Forelimb muscle (tissue), 1 donor: ENCODE measurements around the gene PAM. TPM values are rescaled to one million over a fixed set of nuclear protein-coding genes. Genes with fewer than 3 reads are reported as not detected.

Source experiments
- DNase-seq: peaks from one replicate; pipeline ENCODE4 v3.0.0-alpha.2; 2013; ENCODE audit warnings: low read depth
- polyA plus RNA-seq: library from polyadenylated mRNA; unstranded; fragments of 120-200 nt; gene quantifications from one replicate; pipeline ENCODE4 v1.2.1, GENCODE V29; 2013; ENCODE audit not compliant: insufficient read length

PAM gene
- polyA plus RNA-seq, 1 donor = 90.5 TPM

DNA sequence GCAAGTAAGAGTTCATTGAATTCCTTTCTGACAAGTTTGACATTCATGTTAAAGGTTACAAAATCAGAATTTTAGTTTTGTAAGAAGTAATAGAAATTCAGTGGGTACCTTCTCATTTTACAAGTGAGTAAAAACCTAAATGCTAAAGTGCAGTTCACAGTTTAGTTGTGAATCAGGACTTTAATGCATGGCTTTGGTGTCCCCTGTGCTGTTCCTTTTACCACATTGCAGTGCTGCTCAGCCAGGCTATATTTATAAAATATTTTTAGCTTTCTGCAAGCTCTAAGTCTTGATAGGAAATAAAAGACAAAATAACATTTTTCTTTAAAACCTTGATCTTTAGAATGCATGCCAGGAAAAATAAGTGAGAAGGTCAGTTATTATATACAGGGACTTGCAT, 26.3 kb downstream of the PAM start:
- no peak for DNase-seq

DNA sequence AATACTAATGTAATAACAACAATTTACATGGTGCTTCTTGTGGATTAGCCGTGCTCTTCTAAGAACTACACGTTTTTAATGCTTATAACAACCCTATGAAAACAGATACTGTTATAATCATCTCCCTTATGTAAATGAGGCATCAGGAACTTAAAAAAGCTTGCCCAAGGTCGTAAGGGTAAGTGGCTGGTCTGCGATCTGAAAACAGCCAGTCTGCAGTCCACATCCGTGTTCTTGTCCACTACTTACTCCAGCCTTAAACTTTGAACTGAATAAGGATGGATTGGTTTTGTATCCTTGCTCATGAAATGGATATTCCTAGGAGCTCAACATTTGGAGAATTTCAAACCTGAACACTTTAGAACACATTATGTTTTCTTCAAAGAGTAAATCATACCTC, 26.7 kb downstream of the PAM start:
- DNase-seq = no peak

DNA sequence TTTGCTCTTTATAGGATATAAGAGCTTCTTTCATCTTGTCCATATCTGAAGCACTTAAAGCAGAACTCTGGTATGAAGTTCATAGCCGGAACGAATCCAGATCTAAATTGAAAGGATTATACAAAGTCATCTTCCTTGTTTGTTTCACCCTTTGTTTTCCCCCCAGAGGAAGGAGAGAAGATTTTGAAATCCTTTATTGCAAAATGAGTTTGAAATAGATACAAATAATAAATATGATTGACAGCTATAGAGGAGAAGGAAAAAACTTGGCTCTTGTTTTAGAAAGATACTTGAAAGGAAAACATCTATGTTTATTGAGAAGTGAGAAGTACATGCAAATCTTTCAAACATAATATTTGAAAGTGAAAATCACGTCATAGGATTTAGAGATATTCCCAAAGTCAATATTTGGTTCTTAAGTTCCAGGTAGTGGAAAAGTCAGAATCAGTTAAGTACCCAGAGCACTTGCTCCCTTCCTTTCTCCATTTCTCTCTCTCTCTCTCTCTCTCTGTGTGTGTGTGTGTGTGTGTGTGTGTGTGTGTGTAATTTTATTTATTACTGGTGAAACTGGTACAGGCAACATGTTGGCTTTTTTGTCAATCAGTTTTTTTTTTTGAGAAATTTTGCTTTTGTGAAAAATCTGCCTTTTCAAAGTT, 27.2 kb downstream of the PAM start:
- no peak for DNase-seq

DNA sequence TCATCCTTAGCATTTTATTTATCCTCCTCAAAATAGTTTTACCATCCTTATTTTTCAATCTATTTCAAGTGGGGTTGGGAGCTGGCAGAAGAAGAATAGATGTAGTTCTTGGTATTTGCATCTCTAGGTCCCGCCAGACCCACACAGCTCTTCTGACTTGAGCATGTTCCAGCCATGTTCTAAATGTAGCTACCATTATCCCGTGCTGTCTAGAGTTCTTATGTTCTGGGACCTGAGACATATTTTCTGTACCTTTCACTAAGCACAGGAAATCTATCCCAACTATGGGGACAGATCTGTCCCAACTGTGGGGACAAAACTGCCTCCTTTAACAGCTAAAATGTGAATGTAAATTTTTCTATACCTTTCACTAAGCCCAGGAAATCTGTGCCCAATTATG, 32.0 kb downstream of the PAM start:
- no peak for DNase-seq

DNA sequence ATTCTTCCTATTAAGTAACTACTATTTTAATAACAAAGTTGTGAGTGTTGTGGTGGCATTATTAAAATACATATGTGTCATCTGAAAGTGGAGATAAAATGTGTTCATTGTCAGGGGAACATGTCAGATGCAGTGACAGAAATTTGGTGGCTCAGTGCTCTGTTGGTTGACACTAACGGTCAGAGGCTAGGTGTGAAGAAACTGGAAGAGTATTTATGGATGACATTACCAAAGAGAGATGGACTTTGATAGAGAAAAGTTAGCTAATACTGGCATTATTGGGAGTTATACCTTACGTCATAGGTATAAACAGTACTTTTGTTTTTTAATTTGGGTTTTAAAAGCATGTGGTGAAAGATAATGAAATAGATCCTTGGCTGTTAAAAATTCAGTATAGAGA, 33.7 kb downstream of the PAM start:
- DNase-seq = no peak

DNA sequence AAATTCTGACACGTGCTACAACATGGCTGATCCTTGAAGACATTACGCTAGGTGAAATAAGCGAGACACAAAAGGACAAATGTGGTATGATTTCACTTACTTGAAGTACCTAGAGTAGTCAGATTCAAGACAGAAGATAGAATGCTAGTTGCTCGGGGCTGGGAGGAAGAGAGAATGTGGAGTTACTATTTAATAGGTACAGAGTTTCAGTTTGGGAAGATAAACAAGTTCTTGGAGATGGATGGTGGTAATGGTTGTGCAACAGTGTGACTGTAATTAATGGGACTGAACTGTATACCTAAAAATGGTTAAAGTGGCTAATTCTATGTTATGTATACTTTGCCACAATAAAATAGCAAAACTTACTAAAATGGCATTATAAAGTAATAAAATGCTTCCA, 34.4 kb downstream of the PAM start:
- DNase-seq = no peak

DNA sequence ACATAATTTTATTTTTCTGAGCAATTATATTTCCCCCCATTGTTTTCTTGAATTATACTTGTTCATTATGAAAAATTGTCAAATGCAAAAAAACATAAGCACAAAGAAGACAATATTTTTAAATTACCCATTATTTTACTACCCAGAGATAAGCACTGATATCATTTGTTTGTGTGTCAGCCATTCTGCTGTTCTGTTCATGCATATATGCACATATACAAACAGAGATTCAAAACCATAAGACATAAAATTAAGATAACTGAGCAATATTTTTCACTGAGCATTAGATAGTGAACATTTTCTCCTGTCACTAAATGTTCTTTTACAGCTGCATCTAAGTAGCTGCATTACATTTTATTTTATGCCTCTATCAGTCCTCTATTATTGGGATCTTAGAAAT, 35.6 kb downstream of the PAM start:
- DNase-seq = no peak

DNA sequence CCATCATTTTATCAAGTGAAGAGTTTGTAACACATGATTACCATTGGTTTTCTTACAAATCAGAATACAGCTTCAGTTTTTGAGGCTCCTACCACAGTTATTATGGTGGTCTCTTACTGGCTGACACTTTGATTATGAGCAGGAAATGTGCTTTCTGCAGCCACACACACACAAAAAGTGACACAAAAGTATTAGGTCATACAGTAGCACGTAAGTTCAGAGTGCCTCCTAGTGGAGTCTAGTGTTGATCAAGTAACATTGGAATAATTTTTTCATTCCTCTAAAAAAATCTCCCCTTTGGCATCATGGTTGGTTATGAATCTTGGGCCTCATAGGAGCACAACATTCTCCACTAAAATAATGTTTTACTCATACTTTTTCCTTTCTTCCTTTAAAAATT, 37.6 kb downstream of the PAM start:
- no peak for DNase-seq

DNA sequence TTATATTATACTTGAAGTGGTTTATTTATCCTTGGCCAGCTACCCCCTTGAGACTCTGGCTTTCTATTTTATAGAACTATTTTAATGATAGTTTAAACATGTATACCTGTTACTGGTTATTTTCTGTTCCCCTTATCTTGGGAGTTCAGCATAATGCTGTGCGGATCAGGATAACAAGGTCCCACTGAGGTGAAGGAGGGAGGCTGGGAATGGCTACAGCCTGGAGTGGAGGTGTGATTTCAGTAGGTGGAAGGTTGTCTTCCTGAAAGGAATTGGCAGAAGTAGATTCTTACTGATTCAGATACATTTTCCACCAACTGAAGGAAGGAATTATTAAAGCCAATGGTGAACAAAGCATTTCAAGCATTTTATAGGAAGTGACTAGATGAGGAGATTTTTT, 38.9 kb downstream of the PAM start:
- no peak for DNase-seq

DNA sequence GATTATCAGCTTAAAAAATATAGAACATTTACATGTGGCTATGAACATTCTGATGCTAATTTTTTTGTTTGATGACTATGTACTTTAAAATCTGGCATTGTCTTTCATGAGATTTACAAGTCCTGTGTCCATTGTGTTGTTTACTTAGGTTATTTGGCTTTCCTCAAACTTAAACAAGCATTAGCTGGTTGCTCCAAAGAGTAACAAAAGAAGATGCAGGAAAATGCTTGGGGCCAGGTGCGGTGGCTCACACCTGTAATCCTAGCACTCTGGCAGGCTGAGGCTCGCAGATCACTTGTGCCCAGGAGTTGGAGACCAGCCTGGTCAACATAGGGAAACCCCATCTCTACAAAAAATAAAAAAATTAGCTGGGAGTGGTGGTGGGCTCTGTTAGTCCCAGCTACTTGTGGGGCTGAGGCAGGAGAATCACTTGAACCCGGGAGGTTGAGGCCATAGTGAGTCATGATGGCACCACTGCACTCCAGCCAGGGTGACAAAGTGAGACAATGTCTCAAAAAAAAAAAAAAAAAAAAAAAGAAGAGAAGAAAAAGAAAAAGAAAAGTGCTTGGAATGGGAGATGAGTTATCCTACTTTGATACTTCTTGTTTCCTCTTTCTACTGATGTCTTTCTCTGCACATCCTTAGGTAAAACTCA, 39.7 kb downstream of the PAM start:
- DNase-seq = no peak

DNA sequence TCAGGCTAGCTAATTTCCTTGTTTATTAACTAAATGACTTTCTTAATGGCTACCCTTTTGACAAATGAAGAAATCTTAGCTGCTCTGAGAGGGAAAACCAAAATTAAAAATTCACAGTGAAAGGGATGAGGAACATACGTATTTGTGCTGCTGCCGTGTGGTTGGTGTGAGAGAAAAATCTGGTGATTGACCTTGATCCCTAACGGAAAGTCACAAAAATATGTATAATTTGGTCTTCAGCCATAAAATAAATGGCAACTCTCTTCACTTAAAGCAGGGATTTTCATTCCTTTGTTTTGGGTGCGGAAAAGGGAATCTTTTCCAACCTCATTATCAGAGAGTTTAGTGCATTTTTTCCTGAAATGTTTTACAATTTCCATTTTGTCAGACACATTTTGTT, 40.4 kb downstream of the PAM start:
- no peak for DNase-seq

DNA sequence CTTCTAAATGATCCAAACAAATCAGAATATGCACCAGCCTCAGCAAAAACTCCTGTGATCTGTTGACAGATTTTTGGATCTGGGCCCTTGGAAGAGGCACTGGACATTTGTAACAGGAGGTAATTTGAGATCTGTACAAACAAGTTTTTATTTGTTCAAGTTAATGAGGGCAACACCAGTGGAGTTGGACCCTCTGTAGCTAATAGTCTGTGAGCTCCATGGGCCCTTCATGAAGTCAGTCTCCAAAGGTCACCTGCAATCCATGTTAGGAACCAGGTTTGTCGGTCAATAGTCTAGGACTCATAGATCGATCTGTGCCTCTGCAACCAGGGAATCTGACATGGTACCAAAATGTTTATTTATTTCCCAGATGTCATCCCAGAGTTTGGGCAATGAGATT, 40.9 kb downstream of the PAM start:
- DNase-seq = no peak

DNA sequence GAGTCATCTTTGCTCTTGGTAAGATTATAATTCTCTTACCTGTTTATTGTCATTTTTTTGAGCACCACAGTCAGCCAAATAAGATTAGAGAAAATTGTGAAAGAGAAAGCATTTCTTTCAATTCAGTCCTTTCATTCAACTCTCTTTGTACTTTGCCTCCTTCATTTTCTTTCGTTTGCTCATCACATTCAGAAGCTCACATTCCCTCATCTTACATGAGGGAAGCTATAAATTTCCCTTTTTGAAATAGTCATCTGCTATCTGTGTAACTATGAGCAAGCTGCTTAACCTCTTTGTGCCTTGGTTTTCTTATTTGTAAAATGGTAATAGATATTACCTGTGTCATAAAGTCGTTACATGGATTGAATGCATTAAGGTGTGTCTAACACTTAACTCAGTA, 41.4 kb downstream of the PAM start:
- no peak for DNase-seq

DNA sequence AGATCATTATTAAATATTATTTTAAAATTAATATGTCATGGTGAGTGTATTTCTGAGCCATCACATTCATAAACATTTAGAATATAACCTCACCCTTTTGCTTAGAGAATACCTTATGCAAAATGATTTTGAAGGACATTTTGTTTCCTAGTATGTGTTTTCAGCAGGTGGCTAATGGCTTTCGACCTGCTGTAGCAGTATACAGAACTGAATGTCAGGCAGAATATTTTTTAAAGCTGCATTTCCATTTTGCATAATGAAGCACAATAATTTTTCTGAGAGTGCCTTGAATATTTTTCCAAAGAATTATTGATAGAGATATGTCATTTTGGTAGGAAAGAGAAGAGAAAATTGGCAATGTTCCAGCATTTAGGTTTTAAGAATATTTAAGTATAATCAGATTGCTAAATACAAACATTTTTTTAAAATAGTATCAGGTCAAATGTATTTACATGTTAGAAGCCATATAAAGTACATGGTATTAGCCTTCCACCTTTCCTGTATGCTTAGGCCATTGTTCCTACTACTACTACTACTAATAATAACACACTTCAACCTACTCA, 42.3 kb downstream of the PAM start:
- no peak for DNase-seq

DNA sequence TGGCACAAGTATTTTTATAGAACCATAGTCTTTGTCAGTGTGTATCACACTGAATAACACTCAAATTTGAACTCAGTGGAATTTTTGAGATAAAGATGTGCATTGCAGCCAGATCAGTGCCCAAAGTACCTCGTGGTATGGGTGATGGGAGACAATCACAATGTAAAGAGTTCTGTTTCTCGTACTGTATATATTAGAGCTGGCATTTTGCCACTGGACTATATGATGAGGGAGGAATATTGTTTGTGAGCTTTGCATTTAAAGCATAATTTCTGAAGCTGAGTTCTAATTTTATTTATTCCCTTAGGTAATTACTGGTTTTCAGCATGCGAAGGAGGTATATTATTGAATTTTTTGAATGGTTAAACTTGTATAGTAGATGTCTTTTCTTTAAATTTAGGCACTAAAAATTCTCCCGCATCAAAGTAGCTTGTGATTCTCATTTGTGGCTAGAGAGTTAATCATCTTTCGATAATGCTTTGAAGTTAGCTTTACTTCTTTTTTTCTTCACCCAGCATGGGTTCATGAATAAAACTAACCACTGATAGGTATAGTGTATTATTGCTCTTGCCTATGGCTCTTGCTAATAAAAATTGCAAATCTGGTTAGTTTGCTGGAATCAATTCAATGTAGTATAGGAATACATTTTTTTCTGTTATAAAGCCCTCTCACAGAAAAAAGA, 43.1 kb downstream of the PAM start:
- DNase-seq = no peak

DNA sequence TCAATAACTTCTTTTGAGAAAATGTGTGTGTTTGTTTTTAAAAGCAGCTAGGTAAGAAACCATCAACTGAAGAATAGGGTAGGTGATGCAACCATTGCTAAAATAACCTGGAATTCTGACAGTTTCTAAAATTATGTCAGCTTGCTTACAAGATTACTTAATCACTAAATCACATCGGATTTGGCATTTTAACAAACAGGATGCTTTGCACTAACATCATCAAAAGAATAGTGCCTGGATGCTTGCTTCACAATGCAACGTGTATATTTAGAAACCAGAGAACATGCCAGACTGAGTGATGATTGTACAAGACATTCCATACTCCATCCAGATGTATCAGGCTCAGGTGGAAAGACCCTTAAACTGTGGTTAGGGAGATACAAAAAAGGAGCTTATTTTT, 43.9 kb downstream of the PAM start:
- no peak for DNase-seq

DNA sequence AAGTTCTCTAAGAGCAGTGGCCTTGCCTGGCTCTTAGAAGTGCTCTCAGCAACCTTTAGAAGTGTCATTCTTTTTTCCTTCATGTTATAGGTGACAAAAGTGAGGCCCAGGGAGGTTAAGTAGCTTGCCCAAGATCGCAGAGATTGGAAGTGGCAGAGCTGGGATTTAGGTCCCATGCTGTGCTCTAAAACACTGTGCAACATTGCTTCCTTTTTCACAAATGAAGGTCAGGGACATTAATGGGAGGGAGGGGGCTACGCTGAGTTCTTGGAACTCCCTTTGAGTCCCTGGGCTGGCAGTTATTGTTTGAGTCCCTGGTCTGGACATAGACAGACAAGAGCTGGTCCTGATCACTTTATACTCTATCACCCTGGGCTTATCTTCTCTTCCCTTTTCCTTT, 45.3 kb downstream of the PAM start:
- DNase-seq = no peak

DNA sequence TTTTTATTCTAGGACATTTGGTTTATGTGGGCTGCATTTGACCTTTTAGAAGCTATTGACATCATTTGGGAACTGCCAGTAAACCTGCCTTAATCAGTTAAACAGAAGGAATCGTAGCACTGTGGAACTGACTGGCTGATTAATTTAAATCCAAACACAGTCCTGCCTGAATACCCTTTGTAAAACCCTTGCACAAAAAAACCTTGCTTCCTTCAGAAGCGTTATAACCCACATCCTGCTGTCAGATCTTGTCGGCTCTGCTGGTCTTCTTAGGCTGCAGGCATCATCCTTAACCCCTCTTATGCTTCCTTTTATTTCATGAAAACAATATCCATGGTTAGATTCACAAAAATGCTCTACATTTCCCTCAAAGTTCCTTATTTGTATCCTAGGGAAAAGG, 46.3 kb downstream of the PAM start:
- no peak for DNase-seq

DNA sequence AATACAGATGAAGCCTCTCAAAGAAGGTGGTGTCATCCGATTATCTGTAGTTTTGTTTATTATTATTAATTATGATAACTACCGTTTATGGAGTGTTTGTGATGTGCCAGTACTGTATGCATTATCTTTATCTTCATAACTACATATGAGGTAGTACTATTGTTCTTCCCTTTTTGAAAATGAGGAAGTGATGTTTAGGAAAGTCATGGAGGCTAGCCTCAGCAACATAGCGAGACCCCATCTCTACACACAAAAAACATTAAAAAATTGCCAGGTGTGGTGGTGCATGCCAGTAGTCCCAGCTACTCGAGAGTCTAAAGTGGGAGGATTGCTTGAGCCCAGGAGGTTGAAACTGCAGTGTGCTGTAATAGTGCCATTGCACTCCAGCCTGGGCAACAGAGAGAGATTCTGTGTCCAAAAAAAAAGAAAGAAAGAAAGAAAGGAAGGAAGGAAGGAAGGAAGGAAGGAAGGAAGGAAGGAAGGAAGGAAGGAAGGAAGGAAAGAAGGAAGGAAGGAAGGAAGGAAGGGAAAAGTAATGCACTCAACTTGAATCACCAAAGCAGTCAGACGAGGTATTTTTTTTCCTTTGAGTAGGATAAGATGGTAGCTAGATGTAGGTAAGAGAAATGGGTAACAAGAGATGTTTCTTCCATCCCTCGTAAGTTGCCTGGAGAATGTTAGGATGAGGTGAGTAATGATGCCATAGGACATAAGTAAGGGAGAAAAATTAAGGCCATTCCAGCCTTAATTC, 47.8 kb downstream of the PAM start:
- no peak for DNase-seq

DNA sequence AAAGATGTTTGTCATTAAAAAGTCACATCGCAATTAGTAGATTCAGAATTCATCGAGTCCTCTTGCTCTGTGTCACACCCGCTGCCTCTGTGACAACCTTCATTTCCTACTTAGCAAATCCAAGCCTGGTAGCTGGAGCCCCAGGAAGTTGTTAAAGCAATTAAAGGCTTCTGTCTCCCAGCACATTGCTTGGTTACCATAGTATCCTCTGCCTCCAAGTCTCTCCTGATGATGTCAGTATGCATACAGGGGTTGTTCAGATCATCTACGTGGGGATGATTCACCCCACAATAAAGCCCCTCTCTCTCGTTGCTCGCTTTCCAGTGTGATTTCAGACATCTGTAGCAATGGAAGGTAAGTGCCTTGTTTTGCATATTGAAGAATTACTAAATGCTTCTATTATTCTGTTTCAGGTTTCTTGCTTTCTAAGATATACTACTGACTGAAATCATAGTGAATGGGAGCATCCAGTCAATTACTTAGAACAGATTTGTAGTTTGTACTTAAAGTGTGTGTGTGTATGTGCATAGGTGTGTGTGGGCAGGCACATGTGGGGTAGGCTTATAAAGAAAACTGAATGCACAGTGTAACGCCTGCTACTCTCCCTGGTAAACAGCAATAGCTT, 52.9 kb downstream of the PAM start:
- DNase-seq = no peak

DNA sequence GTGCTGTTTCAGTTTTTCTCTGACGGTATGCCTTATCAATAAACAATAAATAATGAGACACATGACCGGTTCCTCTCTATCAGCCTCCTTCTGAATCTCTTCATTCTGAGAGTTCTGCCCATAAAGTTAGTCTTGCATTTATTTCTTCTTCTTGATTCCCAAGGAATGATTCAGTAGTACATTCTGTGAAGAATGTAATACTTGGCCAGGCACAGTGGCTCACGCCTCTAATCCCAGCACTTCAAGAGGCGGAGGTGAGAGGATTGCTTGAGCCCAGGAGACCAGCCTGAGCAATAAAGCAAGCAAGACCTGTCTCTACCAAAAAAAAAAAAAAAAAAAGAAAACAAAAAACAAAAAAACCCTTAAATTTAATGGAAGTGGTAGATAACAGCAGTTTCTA, 53.9 kb downstream of the PAM start:
- DNase-seq = no peak

DNA sequence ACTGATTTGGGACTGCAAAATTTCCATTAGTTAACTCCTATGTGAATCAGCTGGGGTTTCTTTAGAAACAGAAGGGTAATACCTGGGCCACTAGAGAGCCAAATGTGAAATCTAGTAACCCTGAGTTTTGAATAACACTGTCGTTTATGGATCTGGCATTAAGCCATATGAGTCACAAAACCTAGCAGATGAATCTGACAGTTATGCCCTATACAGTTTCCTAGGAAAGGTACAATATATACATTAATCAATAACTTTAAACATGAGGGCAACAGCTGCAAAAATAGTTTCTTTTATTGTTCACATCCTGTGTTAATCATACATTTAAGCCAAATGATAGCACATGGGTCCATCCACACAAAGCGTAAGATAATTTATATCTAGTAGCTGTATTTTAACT, 56.9 kb downstream of the PAM start:
- no peak for DNase-seq
